Measurements from ENCODE around the gene ARHGAP40.

Gene ARHGAP40

GRCh38 chr20:38649275-38649891 lies 47.8 kb downstream of the ARHGAP40 start:
- H3K9ac ChIP-seq (ENCODE audit: low read length): no peak overlapping the region
- peaks cover 9% of the 10 kb centered on the region for H3K27me3 ChIP-seq (ENCODE audit: control insufficient read depth, insufficient read depth, low read length)
- H3K4me3 ChIP-seq (ENCODE audit: low read length): no peak overlapping the region
- no peak overlapping the region for H3K27ac ChIP-seq (ENCODE audit: low read depth, low read length)
- peaks cover 2% of the 10 kb centered on the region for H3K4me1 ChIP-seq (ENCODE audit: control insufficient read depth, insufficient read depth, low read length)
- H3K36me3 ChIP-seq (ENCODE audit: control insufficient read depth, insufficient read depth, low read length): no peaks in the 10 kb centered on the region

DNA sequence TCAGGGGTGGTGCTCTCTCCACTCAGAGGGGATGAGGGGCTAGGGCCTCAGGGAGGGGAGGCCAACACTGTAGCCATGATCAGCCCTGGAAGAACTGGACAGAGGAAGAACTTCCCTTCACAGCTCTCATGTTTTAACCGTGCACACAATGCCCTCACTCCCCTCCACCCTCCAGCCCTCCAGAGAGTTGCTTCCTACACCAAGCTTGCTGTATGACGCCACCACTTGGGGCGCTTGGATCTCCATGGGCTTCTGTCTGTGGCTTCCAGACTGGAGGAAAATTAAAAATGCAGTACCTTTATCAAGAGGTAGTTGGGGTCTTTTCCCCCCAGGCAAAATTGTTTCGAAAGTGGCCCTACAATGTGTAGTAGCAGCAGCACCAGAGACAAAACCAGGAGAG lies 48.4 kb downstream of the ARHGAP40 start:
- H3K4me3 ChIP-seq (ENCODE audit: low read length): no peak overlapping the region
- H3K27me3 ChIP-seq (ENCODE audit: control insufficient read depth, insufficient read depth, low read length): peaks cover 9% of the 10 kb centered on the region
- no peak overlapping the region for H3K9ac ChIP-seq (ENCODE audit: low read length)
- no peak overlapping the region for H3K27ac ChIP-seq (ENCODE audit: low read depth, low read length)
- H3K4me1 ChIP-seq (ENCODE audit: control insufficient read depth, insufficient read depth, low read length): peaks cover 2% of the 10 kb centered on the region
- no peaks in the 10 kb centered on the region for H3K36me3 ChIP-seq (ENCODE audit: control insufficient read depth, insufficient read depth, low read length)

- Histone ChIP-seq H3K9ac (ENCODE audit: low read length) (no peak overlapping the region), H3K36me3 (ENCODE audit: control insufficient read depth, insufficient read depth, low read length) (no peaks in the 10 kb centered on the region), H3K4me3 (ENCODE audit: low read length) (no peak overlapping the region), H3K4me1 (ENCODE audit: control insufficient read depth, insufficient read depth, low read length) (no peaks in the 10 kb centered on the region), H3K27ac (ENCODE audit: low read depth, low read length) (no peak overlapping the region), H3K27me3 (ENCODE audit: control insufficient read depth, insufficient read depth, low read length) (peaks cover 4% of the 10 kb centered on the region)
Observed at GRCh38 chr20:38651154-38651553, 49.5 kb downstream of the ARHGAP40 start.

- Histone ChIP-seq H3K4me3 (ENCODE audit: low read length) (no peak overlapping the region), H3K4me1 (ENCODE audit: control insufficient read depth, insufficient read depth, low read length) (no peaks in the 10 kb centered on the region), H3K27ac (ENCODE audit: low read depth, low read length) (no peak overlapping the region), H3K9ac (ENCODE audit: low read length) (no peak overlapping the region), H3K27me3 (ENCODE audit: control insufficient read depth, insufficient read depth, low read length) (peaks cover 4% of the 10 kb centered on the region), H3K36me3 (ENCODE audit: control insufficient read depth, insufficient read depth, low read length) (no peaks in the 10 kb centered on the region)
Observed at GRCh38 chr20:38651562-38651961, 50.0 kb downstream of the ARHGAP40 start.

DNA sequence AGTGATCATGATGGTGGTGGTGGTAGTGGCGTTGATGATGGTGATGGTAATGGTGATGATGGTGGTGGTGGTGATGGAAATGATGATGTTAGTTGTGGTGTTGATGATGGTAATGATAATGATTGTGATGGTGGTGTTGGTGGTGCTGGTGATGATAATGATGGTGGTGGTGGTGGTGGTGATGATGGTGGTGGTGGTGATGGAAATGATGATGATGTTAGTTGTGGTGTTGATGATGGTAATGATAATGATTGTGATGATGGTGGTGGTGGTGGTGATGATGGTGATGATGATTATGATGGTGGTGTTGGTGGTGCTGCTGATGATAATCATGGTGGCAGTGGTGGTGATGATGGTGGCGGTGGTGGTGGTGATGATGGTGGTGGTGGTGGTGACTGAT lies 51.4 kb downstream of the ARHGAP40 start:
- Histone ChIP-seq H3K4me1 (ENCODE audit: control insufficient read depth, insufficient read depth, low read length) (no peaks in the 10 kb centered on the region), H3K4me3 (ENCODE audit: low read length) (no peak overlapping the region), H3K27ac (ENCODE audit: low read depth, low read length) (no peak overlapping the region), H3K27me3 (ENCODE audit: control insufficient read depth, insufficient read depth, low read length) (peaks cover 4% of the 10 kb centered on the region), H3K36me3 (ENCODE audit: control insufficient read depth, insufficient read depth, low read length) (no peaks in the 10 kb centered on the region), H3K9ac (ENCODE audit: low read length) (no peak overlapping the region)

GRCh38 chr20:38657390-38657789 lies 55.8 kb downstream of the ARHGAP40 start:
- no peaks in the 10 kb centered on the region for H3K27me3 ChIP-seq (ENCODE audit: control insufficient read depth, insufficient read depth, low read length)

DNA sequence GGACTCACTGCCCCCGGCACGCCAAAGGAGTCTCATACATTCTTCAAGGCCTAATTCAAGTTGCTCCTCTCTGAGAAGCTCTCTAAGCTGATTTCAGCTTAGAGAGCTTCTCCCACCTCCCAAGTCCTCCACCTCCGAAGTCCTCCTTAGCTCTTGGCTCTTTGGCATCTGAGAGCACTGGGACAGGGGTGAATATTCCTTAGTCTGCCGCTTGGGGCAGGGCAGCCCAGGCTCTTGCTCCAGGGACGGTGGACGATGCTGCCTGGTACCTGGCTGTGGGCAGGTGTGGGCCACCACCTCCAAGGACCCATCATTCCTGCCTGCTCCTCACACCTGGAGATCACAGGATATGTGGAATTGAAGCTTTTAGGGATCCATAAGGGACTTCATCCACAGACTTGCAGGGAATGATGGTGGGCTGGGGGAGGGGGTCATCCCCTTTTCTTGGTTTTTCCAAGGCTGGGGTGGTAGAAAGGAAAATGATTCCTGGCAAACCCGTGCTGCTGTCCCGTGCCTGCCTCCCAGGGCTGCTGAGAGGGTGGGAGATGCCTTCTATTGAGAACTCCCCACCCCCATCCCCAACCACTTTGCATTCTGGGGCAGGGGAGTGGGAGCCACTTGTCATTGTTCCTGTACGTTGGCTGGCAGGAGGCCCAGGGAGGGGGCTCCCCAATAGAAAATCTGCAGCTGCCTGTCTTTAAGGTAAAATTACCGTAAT lies 57.4 kb downstream of the ARHGAP40 start:
- Histone ChIP-seq H3K4me3 (ENCODE audit: low read length) (no peak overlapping the region), H3K4me1 (ENCODE audit: control insufficient read depth, insufficient read depth, low read length) (no peaks in the 10 kb centered on the region), H3K9ac (ENCODE audit: low read length) (no peak overlapping the region), H3K27ac (ENCODE audit: low read depth, low read length) (no peak overlapping the region), H3K27me3 (ENCODE audit: control insufficient read depth, insufficient read depth, low read length) (no peaks in the 10 kb centered on the region), H3K36me3 (ENCODE audit: control insufficient read depth, insufficient read depth, low read length) (no peaks in the 10 kb centered on the region)

More at GRCh38 chr20:38657390-38657789, 55.8 kb downstream of the ARHGAP40 start:
- no peaks in the 10 kb centered on the region for H3K4me1 ChIP-seq (ENCODE audit: control insufficient read depth, insufficient read depth, low read length)
- H3K27ac ChIP-seq (ENCODE audit: low read depth, low read length): no peak overlapping the region
- H3K9ac ChIP-seq (ENCODE audit: low read length): no peak overlapping the region
- H3K4me3 ChIP-seq (ENCODE audit: low read length): no peak overlapping the region
- no peaks in the 10 kb centered on the region for H3K36me3 ChIP-seq (ENCODE audit: control insufficient read depth, insufficient read depth, low read length)

- H3K9ac ChIP-seq (ENCODE audit: low read length): no peak overlapping the region
- H3K36me3 ChIP-seq (ENCODE audit: control insufficient read depth, insufficient read depth, low read length): no peaks in the 10 kb centered on the region
- no peaks in the 10 kb centered on the region for H3K27me3 ChIP-seq (ENCODE audit: control insufficient read depth, insufficient read depth, low read length)
- H3K4me3 ChIP-seq (ENCODE audit: low read length): no peak overlapping the region
- no peak overlapping the region for H3K27ac ChIP-seq (ENCODE audit: low read depth, low read length)
- H3K4me1 ChIP-seq (ENCODE audit: control insufficient read depth, insufficient read depth, low read length): no peaks in the 10 kb centered on the region
Observed at GRCh38 chr20:38659597-38659880, 57.9 kb downstream of the ARHGAP40 start.

- H3K4me1 ChIP-seq (ENCODE audit: control insufficient read depth, insufficient read depth, low read length): no peaks in the 10 kb centered on the region
- H3K27ac ChIP-seq (ENCODE audit: low read depth, low read length): no peak overlapping the region
- H3K36me3 ChIP-seq (ENCODE audit: control insufficient read depth, insufficient read depth, low read length): no peaks in the 10 kb centered on the region
- no peak overlapping the region for H3K9ac ChIP-seq (ENCODE audit: low read length)
- H3K4me3 ChIP-seq (ENCODE audit: low read length): no peak overlapping the region
- H3K27me3 ChIP-seq (ENCODE audit: control insufficient read depth, insufficient read depth, low read length): no peaks in the 10 kb centered on the region
Observed at GRCh38 chr20:38660429-38660828, 58.8 kb downstream of the ARHGAP40 start.

DNA sequence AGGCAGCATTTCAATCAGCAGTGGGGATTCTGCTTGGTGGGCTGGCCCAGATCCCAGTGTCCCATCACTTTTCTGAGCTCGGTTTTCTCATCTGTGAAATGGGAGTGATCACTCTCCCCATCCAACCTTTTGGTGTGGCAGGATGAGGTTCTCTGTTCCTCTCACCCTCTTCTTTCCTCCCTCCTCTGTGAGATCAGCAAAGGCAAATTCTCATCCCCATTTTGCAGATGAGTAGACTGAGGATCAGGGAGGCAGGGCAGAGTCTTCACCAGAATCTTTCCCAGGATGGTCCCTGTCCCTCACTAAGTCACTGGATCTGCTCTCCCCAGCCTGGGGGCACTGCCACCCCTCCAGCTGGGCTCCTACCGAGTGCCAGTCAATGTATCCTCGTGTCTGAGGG lies 62.1 kb downstream of the ARHGAP40 start:
- Histone ChIP-seq H3K36me3 (ENCODE audit: control insufficient read depth, insufficient read depth, low read length) (no peaks in the 10 kb centered on the region), H3K27ac (ENCODE audit: low read depth, low read length) (no peak overlapping the region), H3K9ac (ENCODE audit: low read length) (no peak overlapping the region), H3K27me3 (ENCODE audit: control insufficient read depth, insufficient read depth, low read length) (no peaks in the 10 kb centered on the region), H3K4me1 (ENCODE audit: control insufficient read depth, insufficient read depth, low read length) (no peaks in the 10 kb centered on the region), H3K4me3 (ENCODE audit: low read length) (no peak overlapping the region)

DNA sequence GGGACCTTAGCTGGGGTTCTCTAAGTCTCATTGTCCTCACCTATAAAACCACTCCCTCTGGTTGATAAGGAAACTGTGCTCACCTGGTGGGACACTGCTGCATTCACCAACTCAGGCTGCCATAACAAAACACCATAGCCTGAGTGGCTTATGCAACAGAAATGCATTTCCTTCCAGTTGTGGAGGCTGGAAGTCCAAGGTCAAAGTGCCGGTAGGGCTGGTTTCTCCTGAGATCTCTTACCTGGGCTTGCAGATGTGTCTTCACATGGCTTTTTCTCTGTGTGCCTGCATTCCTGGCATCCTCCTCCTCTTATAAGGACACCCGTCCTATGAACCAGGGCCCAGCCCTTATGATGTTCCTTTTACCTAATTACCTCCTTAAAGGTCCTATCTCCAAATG lies 62.7 kb downstream of the ARHGAP40 start:
- Histone ChIP-seq H3K4me3 (ENCODE audit: low read length) (no peak overlapping the region), H3K27me3 (ENCODE audit: control insufficient read depth, insufficient read depth, low read length) (no peaks in the 10 kb centered on the region), H3K27ac (ENCODE audit: low read depth, low read length) (no peak overlapping the region), H3K9ac (ENCODE audit: low read length) (no peak overlapping the region), H3K36me3 (ENCODE audit: control insufficient read depth, insufficient read depth, low read length) (no peaks in the 10 kb centered on the region), H3K4me1 (ENCODE audit: control insufficient read depth, insufficient read depth, low read length) (no peaks in the 10 kb centered on the region)

GRCh38 chr20:38665094-38665493 lies 63.5 kb downstream of the ARHGAP40 start:
- Histone ChIP-seq H3K9ac (ENCODE audit: low read length) (no peak overlapping the region), H3K4me3 (ENCODE audit: low read length) (no peak overlapping the region), H3K4me1 (ENCODE audit: control insufficient read depth, insufficient read depth, low read length) (no peaks in the 10 kb centered on the region), H3K27ac (ENCODE audit: low read depth, low read length) (no peak overlapping the region), H3K36me3 (ENCODE audit: control insufficient read depth, insufficient read depth, low read length) (no peaks in the 10 kb centered on the region), H3K27me3 (ENCODE audit: control insufficient read depth, insufficient read depth, low read length) (no peaks in the 10 kb centered on the region)

Data from rectal smooth muscle tissue (tissue), 1 donor.